ENCODE results near the gene CDH4.
A peak's percentile ranks its signal among the peaks of the same experiment; 100 is the strongest.

CDH4 gene

DNA sequence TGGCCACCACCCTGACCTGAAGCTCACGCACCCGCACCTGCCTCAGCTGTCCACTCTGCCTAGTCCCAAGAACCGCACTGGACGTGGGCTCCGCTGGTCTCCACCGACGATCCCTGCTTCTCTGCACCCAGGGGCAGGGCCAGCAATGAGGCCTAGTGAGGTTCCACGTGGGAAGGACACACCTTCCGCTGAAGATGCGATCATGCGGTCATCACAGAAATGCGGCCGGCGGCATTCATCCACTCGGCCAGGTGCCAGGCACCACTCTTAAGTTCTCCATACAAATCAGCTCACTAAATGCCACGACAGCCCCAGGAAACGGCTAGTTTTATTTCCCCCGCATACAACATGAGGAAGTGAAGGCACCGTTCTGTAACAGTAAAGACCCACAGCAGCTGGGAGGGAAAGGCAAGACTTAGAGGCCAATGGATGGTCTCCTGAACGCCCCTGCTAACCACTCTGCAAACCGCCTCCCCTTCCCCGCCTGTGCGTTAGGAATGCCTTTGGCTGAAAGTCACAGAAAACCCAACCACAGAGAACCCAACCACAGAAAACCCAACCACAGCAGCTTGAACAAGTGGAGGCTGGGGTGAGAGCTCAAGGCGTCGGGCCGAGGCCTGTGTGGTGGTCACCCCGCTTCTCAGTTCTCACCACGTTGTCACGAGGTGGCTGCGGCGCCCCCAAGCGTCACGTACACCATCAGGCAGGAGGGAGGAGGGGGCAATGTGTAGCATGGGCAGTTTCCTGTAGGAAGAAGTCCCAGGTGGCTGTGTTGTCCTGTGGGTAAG lies 609.2 kb downstream of the CDH4 start:
- H3K4me1 ChIP-seq (ENCODE audit: insufficient read depth, low read length), result no peaks in the 10 kb centered on the region
- H3K36me3 ChIP-seq (ENCODE audit: insufficient read depth, low read length), result no peaks in the 10 kb centered on the region
- H3K9ac ChIP-seq (ENCODE audit: low read depth, low read length), result no peak overlapping the region
- H3K27ac ChIP-seq (ENCODE audit: low read length), result no peak overlapping the region
- no peaks in the 10 kb centered on the region for H3K79me2 ChIP-seq (ENCODE audit: insufficient read depth, low read length)
- peaks cover 13% of the 10 kb centered on the region for H4K20me1 ChIP-seq (ENCODE audit: insufficient read depth, low read length)
- no peaks in the 10 kb centered on the region for H3K9me3 ChIP-seq (ENCODE audit: insufficient read depth, low read length, severe bottlenecking)
- H2AFZ ChIP-seq (ENCODE audit: low read depth, low read length), result no peak overlapping the region
- ATAC-seq (ENCODE audit: insufficient read depth, low read depth) (peak; percentile 50), DNase-seq (peak; percentile 32)
- H3K27me3 ChIP-seq (ENCODE audit: insufficient read depth, low read length, poor library complexity), result peaks cover 3% of the 10 kb centered on the region
- TF ChIP-seq, protein P1, sequence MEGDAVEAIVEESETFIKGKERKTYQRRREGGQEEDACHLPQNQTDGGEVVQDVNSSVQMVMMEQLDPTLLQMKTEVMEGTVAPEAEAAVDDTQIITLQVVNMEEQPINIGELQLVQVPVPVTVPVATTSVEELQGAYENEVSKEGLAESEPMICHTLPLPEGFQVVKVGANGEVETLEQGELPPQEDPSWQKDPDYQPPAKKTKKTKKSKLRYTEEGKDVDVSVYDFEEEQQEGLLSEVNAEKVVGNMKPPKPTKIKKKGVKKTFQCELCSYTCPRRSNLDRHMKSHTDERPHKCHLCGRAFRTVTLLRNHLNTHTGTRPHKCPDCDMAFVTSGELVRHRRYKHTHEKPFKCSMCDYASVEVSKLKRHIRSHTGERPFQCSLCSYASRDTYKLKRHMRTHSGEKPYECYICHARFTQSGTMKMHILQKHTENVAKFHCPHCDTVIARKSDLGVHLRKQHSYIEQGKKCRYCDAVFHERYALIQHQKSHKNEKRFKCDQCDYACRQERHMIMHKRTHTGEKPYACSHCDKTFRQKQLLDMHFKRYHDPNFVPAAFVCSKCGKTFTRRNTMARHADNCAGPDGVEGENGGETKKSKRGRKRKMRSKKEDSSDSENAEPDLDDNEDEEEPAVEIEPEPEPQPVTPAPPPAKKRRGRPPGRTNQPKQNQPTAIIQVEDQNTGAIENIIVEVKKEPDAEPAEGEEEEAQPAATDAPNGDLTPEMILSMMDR (IDR thresholded peaks at IDR 0.05; ENCODE audit: borderline replicate concordance, extremely low read depth, low read length, poor library complexity, severe bottlenecking), result peak; percentile 9
- TF ChIP-seq EZH2 (IDR thresholded peaks at IDR 0.05; ENCODE audit: borderline replicate concordance, low read depth, low read length, severe bottlenecking), result no peak
- H3K4me2 ChIP-seq (ENCODE audit: insufficient read depth, low read length), result no peak overlapping the region
- no peak overlapping the region for H3K4me3 ChIP-seq (ENCODE audit: low read depth in 1 of 2, low read length in 2 of 2)

DNA sequence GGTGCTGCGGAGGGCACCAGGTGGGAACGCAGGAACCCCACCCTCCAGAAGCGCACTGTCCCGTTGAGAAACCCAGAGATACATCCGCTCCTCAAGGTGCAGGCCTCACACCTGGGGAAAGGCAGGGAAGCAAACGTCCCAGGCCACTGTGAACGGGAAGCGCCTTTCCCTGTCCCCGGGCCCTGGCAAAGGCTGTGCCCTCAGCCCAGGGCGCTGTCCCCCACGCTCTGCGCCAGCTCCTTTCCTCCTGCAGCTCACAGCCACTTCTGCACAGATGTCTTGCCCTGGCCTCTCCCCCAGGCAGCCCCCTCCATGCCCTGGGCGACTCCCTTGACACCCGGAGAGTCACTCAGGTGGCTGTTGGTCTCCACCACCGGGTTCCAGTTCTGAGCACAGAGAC lies 609.8 kb downstream of the CDH4 start:
- TF ChIP-seq EZH2 (IDR thresholded peaks at IDR 0.05; ENCODE audit: borderline replicate concordance, low read depth, low read length, severe bottlenecking), result no peak
- TF ChIP-seq, protein P1 (IDR thresholded peaks at IDR 0.05; ENCODE audit: borderline replicate concordance, extremely low read depth, low read length, poor library complexity, severe bottlenecking), result no peak
- peaks cover 3% of the 10 kb centered on the region for H3K27me3 ChIP-seq (ENCODE audit: insufficient read depth, low read length, poor library complexity)

DNA sequence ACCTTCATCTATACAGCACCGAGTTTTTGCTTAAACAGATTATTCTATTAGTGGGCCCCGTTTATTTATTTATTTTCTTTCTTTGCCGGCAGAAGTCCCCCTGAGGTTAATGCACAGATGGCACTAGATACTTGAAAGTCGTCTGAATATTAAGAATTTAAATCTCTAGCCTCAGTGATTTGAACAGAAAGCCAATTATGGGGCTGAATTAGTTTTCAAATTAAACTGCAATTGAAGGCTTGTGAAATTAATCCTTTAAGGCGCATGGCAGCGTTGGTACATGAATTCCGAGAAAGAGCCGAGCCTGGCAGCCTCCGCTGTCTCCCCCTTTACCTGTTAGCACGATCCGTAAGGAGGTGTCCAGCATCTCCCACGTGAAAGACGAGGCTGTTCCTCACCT lies 610.8 kb downstream of the CDH4 start:
- Histone ChIP-seq H3K4me1 (ENCODE audit: insufficient read depth, low read length) (no peaks in the 10 kb centered on the region), H3K27ac (ENCODE audit: low read length) (no peak overlapping the region), H4K20me1 (ENCODE audit: insufficient read depth, low read length) (peaks cover 13% of the 10 kb centered on the region), H3K4me3 (ENCODE audit: low read depth in 1 of 2, low read length in 2 of 2) (no peak overlapping the region), H3K4me2 (ENCODE audit: insufficient read depth, low read length) (no peak overlapping the region), H3K9ac (ENCODE audit: low read depth, low read length) (no peak overlapping the region), H2AFZ (ENCODE audit: low read depth, low read length) (no peak overlapping the region), H3K9me3 (ENCODE audit: insufficient read depth, low read length, severe bottlenecking) (no peaks in the 10 kb centered on the region), H3K36me3 (ENCODE audit: insufficient read depth, low read length) (no peaks in the 10 kb centered on the region), H3K27me3 (ENCODE audit: insufficient read depth, low read length, poor library complexity) (peaks cover 3% of the 10 kb centered on the region), H3K79me2 (ENCODE audit: insufficient read depth, low read length) (no peaks in the 10 kb centered on the region)
- TF ChIP-seq EZH2 (IDR thresholded peaks at IDR 0.05; ENCODE audit: borderline replicate concordance, low read depth, low read length, severe bottlenecking), result no peak
- TF ChIP-seq, protein P1 (IDR thresholded peaks at IDR 0.05; ENCODE audit: borderline replicate concordance, extremely low read depth, low read length, poor library complexity, severe bottlenecking), result no peak
- no peak for DNase-seq
- ATAC-seq (ENCODE audit: insufficient read depth, low read depth), result no peak

More for the DNA sequence above, 609.8 kb downstream of the CDH4 start:
- Histone ChIP-seq H3K79me2 (ENCODE audit: insufficient read depth, low read length) (no peaks in the 10 kb centered on the region), H3K9me3 (ENCODE audit: insufficient read depth, low read length, severe bottlenecking) (no peaks in the 10 kb centered on the region), H2AFZ (ENCODE audit: low read depth, low read length) (no peak overlapping the region), H3K4me3 (ENCODE audit: low read depth in 1 of 2, low read length in 2 of 2) (no peak overlapping the region), H4K20me1 (ENCODE audit: insufficient read depth, low read length) (peaks cover 13% of the 10 kb centered on the region), H3K36me3 (ENCODE audit: insufficient read depth, low read length) (no peaks in the 10 kb centered on the region), H3K4me1 (ENCODE audit: insufficient read depth, low read length) (no peaks in the 10 kb centered on the region), H3K9ac (ENCODE audit: low read depth, low read length) (no peak overlapping the region), H3K27ac (ENCODE audit: low read length) (no peak overlapping the region), H3K4me2 (ENCODE audit: insufficient read depth, low read length) (no peak overlapping the region)
- DNase-seq (no peak), ATAC-seq (ENCODE audit: insufficient read depth, low read depth) (no peak; the same call in 2 of the 3 replicates)
